IPS DF 6.9 (cell line): ENCODE measurements around the gene ADAMTSL3.

Experiments
- DNase-seq: peaks from one replicate; pipeline ENCODE4 v3.0.0-alpha.2; 2013; ENCODE audit warnings: low read depth, low spot score
- H3K27ac ChIP-seq: one replicate; pipeline ENCODE4 v1.5.1; 2013; ENCODE audit warnings: low read length, control low read depth
- H3K27me3 ChIP-seq: 2 replicates; pipeline ENCODE4 v1.6.1; 2013; ENCODE audit warnings: mild to moderate bottlenecking, low read length; ENCODE audit not compliant: control insufficient read depth, insufficient read depth
- H3K36me3 ChIP-seq: 2 replicates; pipeline ENCODE4 v1.6.1; 2013; ENCODE audit warnings: low read length; ENCODE audit not compliant: control insufficient read depth, insufficient read depth
- H3K4me1 ChIP-seq: 2 replicates; pipeline ENCODE4 v1.6.1; 2013; ENCODE audit warnings: low read length; ENCODE audit not compliant: control insufficient read depth, insufficient read depth
- H3K4me3 ChIP-seq: 2 replicates; pipeline ENCODE4 v1.5.1; 2013; ENCODE audit warnings: mild to moderate bottlenecking, low read length
- H3K9me3 ChIP-seq: 2 replicates; pipeline ENCODE4 v1.6.1; 2013; ENCODE audit warnings: low read length, inconsistent platforms; ENCODE audit not compliant: control insufficient read depth, insufficient read depth
- WGBS: extraction: QIAGEN DNeasy Blood & Tissue Kit; methylation state at CpG from one replicate; pipeline ENCODE4 v1.1.7; 2013; ENCODE audit warnings: mixed read lengths, missing lambda C conversion rate; ENCODE audit not compliant: insufficient read length, insufficient coverage; 5-methylcytosine and 5-hydroxymethylcytosine counted together

ADAMTSL3 gene

DNA sequence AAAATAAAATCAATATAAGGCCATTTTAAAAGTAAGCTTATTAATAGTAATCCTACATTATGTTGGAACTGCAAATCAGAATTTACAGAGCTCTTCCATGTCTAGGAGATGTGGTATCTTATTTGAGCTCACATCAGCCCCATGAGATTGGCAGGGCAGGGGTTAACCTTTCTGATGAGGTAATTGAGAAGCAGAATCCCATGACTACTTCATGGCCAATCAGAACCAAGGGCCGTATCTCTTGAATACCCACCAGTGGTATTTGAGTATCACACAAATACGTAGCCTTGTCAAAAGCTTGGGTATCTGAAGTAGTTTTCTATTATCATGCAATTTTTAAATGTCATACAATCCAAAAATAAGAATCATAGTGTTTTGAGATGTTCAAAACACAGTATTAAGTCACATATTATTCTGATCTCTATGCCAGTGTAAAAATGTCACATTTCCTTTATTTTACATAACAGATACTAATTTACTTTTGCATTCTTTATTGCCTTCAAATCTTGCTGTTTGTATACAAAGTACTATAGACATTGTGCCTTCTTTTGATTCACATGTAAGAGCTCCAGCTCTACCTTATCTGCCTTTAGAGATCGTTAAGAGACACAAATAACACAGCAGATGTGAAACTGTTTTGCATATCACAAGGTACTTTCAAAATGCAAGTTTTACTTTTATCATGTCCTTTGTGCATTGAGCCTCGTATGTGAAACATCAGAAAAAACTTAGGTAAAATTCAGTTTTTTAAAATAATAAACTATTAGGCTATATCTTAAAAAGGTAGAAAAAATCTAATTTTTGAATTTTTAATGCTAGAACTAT lies 329.9 kb downstream of the ADAMTSL3 start:
- H3K27me3 ChIP-seq = no peaks in the 10 kb centered on the region
- no peaks in the 10 kb centered on the region for H3K36me3 ChIP-seq
- H3K4me3 ChIP-seq = no peak overlapping the region
- H3K27ac ChIP-seq = no peak overlapping the region
- DNase-seq = no peak
- WGBS = no CpG with 5 or more reads among the region's 4 CpGs
- no peaks in the 10 kb centered on the region for H3K4me1 ChIP-seq
- H3K9me3 ChIP-seq = no peaks in the 10 kb centered on the region

DNA sequence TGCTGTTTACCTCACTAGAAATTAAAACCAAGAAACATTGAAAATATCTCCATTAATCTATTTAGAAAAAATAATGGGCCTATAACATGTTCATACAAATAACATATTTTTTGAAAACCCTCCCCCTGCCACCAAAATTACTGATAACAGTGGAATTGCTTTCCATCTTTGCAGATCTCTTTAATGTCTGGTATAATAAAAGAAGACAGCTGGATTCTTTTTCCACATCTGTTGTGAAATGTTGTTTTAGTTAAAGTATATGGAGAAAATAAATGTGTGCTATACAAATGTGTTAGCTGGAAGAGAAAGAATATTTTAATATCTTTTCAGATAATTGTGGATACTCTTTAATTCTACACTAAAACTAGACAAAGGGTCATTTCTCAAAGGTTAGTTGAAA lies 330.7 kb downstream of the ADAMTSL3 start:
- Histone ChIP-seq H3K27ac (no peak overlapping the region), H3K4me3 (no peak overlapping the region), H3K27me3 (no peaks in the 10 kb centered on the region), H3K4me1 (no peaks in the 10 kb centered on the region), H3K9me3 (no peaks in the 10 kb centered on the region), H3K36me3 (no peaks in the 10 kb centered on the region)
- no peak for DNase-seq

DNA sequence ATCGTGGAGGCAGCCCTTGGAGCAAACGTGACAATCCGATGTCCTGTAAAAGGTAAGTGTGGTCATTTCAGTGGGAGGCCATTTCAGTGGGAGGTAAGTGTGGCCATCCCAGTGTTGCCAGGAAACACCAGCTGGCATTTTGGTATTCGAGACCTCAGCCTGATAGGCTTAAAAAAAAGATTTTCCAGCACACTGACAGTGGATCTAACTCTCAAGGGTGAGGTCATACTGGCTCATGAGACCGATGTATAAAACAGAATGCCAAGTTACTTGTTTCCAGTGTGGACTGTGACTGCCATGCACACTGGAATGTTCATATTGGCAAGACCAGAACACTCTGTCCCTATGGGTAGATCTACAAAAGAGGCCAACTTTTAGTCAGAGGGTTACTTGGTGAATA lies 337.2 kb downstream of the ADAMTSL3 start:
- Histone ChIP-seq H3K27ac (no peak overlapping the region), H3K4me1 (no peaks in the 10 kb centered on the region), H3K36me3 (no peaks in the 10 kb centered on the region), H3K27me3 (no peaks in the 10 kb centered on the region), H3K4me3 (no peak overlapping the region), H3K9me3 (no peaks in the 10 kb centered on the region)
- WGBS = no CpG with 5 or more reads among the region's 5 CpGs
- no peak for DNase-seq

DNA sequence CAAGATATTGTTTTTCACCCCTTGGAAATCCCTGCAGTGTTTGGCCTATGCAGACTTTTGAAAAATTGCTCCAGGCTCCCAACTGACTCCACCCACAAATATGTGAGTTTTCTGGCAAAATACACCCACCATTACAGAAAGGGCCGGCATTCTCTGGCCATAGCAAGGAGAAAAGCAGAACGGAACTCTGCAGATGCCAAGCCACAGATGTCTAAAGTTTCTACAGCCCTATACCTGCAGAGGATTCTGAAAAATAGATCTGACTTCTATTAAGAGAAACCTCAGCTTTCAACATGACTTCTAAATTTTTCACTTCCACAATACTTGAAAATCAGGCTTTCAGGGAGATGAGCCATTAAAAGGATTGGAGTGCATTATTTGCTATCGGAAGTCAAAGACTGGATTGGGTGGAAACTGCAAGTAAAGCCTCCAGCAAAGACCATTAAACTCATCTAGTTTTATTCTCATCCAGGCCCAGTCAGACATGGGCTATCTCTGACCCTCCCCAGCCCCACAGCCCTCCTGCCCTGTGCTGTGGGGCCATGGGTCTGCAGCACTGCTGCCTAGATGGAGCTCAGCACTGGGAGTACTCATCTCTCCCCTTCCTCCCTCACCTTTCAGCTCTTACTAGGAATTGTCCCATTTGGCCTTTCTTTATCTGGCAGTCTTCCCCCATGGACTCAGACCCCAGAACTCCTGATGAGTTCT lies 338.6 kb downstream of the ADAMTSL3 start:
- H3K27ac ChIP-seq = no peak overlapping the region
- no peaks in the 10 kb centered on the region for H3K9me3 ChIP-seq
- H3K27me3 ChIP-seq = no peaks in the 10 kb centered on the region
- no peak overlapping the region for H3K4me3 ChIP-seq
- no CpG with 5 or more reads among the region's 3 CpGs for WGBS
- no peaks in the 10 kb centered on the region for H3K36me3 ChIP-seq
- H3K4me1 ChIP-seq = no peaks in the 10 kb centered on the region
- no peak for DNase-seq

DNA sequence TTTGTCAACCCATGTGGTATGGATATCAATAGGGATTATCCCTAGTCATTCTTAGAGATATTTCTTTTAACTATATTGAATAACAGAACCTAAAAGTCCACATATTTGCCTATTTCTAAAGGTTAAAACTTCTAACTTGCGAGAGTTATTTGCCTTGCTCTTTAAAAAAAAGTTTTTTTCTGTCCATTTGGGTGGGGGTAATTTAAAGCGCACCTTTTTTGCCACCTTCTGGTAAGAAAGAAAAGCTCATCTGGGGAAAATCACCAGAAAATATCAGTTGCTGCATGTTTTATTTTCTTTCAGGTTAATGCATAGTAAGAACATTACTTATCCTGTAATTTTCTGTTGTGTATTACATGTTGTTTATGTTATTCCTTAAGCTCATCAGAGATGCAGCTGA lies 339.7 kb downstream of the ADAMTSL3 start:
- H3K4me3 ChIP-seq = no peak overlapping the region
- no peak overlapping the region for H3K27ac ChIP-seq
- no peaks in the 10 kb centered on the region for H3K9me3 ChIP-seq
- no CpG with 5 or more reads among the region's 2 CpGs for WGBS
- no peaks in the 10 kb centered on the region for H3K4me1 ChIP-seq
- no peaks in the 10 kb centered on the region for H3K27me3 ChIP-seq
- no peaks in the 10 kb centered on the region for H3K36me3 ChIP-seq
- no peak for DNase-seq

DNA sequence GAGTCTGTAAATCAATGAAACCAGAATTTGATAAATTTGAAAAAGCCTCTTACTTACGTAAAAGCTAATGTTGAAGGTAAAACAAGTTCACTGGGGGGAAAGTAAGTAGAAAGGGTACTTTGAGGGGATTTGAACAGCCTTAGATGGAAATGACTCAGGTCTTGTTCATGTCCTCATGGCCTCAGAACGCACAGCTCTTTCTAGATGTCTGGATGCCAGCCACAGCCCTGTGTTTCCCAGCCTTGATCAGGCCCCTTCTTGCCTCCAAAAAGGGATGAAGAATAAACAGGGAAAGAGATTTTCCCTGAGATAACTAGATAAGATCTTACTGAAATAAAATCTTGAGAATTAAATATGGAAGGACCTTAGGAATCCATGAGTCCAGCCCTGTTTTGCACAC lies 344.6 kb downstream of the ADAMTSL3 start:
- WGBS = no CpG with 5 or more reads among the region's 2 CpGs
- no peaks in the 10 kb centered on the region; the same call in 1 of the 2 replicates for H3K27me3 ChIP-seq
- H3K27ac ChIP-seq = no peak overlapping the region
- no peaks in the 10 kb centered on the region for H3K4me1 ChIP-seq
- no peak for DNase-seq
- no peaks in the 10 kb centered on the region for H3K9me3 ChIP-seq
- H3K36me3 ChIP-seq = no peaks in the 10 kb centered on the region
- H3K4me3 ChIP-seq = no peak overlapping the region

DNA sequence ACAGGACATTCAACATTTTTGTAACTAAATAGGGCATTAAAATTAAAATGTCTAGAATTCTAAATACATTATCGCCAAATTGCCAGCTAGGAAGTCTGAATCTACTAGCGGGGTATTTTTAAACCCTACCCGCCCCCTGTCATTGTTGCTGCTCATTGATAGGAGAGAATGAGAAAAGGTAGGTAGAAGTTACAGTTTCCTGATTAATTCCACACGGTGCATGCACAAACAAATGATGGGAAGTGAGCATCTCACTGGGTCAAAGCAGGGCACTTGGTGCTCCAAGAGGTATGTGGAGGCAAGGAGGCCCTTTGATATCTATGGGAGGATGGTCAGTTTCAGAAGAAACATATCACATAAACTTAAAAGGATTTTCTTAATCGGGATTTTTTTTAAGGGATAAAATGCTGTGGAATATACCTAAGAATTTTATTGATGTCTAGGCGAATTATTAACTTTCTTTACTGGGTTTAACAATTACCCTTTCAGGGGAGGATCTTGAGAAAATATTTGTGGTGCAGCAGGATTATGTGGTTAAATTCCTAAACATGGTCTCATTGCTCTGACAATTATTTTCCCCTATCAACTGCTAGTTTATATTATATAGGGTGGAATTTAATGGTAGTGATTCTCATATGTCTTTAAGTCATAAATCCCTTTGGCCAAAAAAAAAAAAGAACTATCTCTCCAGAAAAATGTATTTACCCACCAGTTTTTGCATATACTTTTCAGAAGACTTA lies 345.6 kb downstream of the ADAMTSL3 start:
- H3K27ac ChIP-seq = no peak overlapping the region
- H3K36me3 ChIP-seq = no peaks in the 10 kb centered on the region
- DNase-seq = no peak
- H3K27me3 ChIP-seq = no peaks in the 10 kb centered on the region; the same call in 1 of the 2 replicates
- no CpG with 5 or more reads among the region's 6 CpGs for WGBS
- no peaks in the 10 kb centered on the region for H3K9me3 ChIP-seq
- H3K4me1 ChIP-seq = no peaks in the 10 kb centered on the region
- no peak overlapping the region for H3K4me3 ChIP-seq

DNA sequence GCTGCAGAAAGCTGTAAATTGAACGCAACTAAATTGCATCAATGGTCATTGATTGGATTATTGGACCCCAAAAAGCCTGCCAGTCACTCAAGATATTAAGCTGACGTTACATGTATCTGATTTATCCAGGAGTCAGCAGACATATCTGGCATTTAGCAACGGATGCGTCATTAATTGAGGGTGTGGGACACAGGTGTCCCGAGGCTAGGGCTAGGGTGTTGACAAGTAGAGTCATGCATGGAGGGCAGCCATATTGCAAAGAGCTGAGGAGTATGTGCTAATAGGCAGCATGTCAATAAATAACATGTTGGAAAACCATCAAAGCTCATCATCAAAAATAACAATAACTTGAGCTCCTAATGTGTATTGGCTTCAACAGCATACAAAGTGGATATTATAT lies 347.1 kb downstream of the ADAMTSL3 start:
- no peak for DNase-seq
- Histone ChIP-seq H3K4me3 (no peak overlapping the region), H3K36me3 (no peaks in the 10 kb centered on the region), H3K4me1 (no peaks in the 10 kb centered on the region), H3K27ac (no peak overlapping the region), H3K9me3 (no peaks in the 10 kb centered on the region), H3K27me3 (no peaks in the 10 kb centered on the region; the same call in 1 of the 2 replicates)
- WGBS = no CpG with 5 or more reads among the region's 5 CpGs

DNA sequence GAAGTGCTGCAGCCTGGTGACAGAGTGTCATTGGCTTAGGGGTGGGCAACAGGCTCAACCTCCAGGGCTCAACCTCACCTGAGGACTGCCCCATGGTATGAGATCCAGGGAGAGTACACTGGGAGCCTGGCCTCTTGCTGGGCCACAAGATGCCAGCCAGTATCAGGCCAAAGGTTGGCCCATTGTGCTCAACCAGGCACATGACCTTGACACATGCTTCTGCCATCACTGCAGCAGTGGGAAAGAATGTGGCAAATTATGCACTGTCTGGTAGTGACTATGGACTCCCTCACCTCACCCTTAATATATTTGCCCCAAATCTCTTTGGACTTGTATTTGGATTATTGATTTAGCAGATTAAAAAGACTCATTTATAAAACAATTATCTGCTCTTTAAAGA lies 347.7 kb downstream of the ADAMTSL3 start:
- no peak overlapping the region for H3K4me3 ChIP-seq
- no peak for DNase-seq
- H3K9me3 ChIP-seq = no peaks in the 10 kb centered on the region
- H3K27me3 ChIP-seq = no peaks in the 10 kb centered on the region; the same call in 1 of the 2 replicates
- no peak overlapping the region for H3K27ac ChIP-seq
- H3K4me1 ChIP-seq = no peaks in the 10 kb centered on the region
- no peaks in the 10 kb centered on the region for H3K36me3 ChIP-seq

DNA sequence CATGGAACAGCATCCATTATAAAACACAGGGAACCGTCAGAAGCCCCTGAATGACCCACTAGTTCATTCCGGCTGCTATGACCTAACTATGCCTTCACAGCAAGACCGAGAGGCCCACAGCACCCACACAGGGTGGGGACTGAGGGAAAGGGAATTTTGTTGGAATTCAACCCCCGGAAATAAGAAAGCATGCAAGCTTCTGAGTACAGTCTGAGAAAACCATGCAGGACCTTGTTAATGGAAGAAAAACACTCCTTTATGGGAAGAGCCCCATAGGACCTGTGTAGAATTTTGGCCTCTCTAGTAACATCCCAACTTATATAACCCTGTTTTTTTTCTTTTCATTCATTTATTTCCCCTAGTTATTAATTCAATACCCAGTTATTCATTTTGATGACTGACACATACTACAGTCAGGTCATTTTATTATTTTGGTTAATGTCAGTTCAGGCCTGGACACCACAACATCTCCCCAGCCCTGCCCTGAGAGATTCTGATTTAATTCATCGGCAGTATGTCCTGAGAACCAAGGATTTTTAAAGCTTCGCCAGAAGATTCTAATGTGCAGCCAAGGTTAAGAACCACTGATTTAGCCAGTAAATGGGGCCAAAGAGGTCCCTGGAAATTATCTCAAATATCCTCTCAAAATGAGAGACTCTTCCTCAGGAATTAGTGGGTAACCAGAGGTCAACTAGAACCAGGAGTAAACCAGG lies 350.0 kb downstream of the ADAMTSL3 start:
- Histone ChIP-seq H3K27ac (no peak overlapping the region), H3K9me3 (no peaks in the 10 kb centered on the region), H3K4me3 (no peak overlapping the region), H3K27me3 (no peaks in the 10 kb centered on the region; the same call in 1 of the 2 replicates), H3K4me1 (no peaks in the 10 kb centered on the region), H3K36me3 (no peaks in the 10 kb centered on the region)
- DNase-seq = no peak
- no CpG with 5 or more reads among the region's 6 CpGs for WGBS
